ENCODE measurements around the gene RARRES1.

RARRES1 gene

GRCh38 chr3:158738653-158739052 is 6.4 kb upstream of the RARRES1 start:
- H3K9me3 Mint-ChIP-seq: no peaks in the 10 kb centered on the region
- no peaks in the 10 kb centered on the region for H3K27me3 Mint-ChIP-seq
- ATAC-seq (replicated peaks; ENCODE audit: extremely low read depth, poor library complexity, severe bottlenecking): no peak
- peaks cover 15% of the 10 kb centered on the region for H3K4me1 Mint-ChIP-seq
- H3K36me3 Mint-ChIP-seq (ENCODE audit: insufficient read depth): no peaks in the 10 kb centered on the region
- no peak for DNase-seq (ENCODE audit: low spot score in 2 of 2)
- H3K27ac Mint-ChIP-seq (ENCODE audit: low read depth): no peak overlapping the region
- no peak overlapping the region for H3K4me3 Mint-ChIP-seq

GRCh38 chr3:158737976-158738615 is 5.8 kb upstream of the RARRES1 start:
- H3K27me3 Mint-ChIP-seq: no peaks in the 10 kb centered on the region
- DNase-seq (ENCODE audit: low spot score in 2 of 2) (no peak), ATAC-seq (replicated peaks; ENCODE audit: extremely low read depth, poor library complexity, severe bottlenecking) (no peak)
- H3K36me3 Mint-ChIP-seq (ENCODE audit: insufficient read depth): no peaks in the 10 kb centered on the region
- no peak overlapping the region for H3K4me3 Mint-ChIP-seq
- H3K9me3 Mint-ChIP-seq: no peaks in the 10 kb centered on the region
- H3K27ac Mint-ChIP-seq (ENCODE audit: low read depth): no peak overlapping the region
- H3K4me1 Mint-ChIP-seq: peaks cover 15% of the 10 kb centered on the region

GRCh38 chr3:158737410-158737809 is 5.2 kb upstream of the RARRES1 start:
- Mint-ChIP-seq H3K4me1 (peaks cover 13% of the 10 kb centered on the region), H3K4me3 (no peak overlapping the region), H3K27me3 (no peaks in the 10 kb centered on the region), H3K27ac (ENCODE audit: low read depth) (no peak overlapping the region), H3K9me3 (no peaks in the 10 kb centered on the region), H3K36me3 (ENCODE audit: insufficient read depth) (no peaks in the 10 kb centered on the region)
- ATAC-seq (replicated peaks; ENCODE audit: extremely low read depth, poor library complexity, severe bottlenecking) (no peak), DNase-seq (ENCODE audit: low spot score in 2 of 2) (no peak)

GRCh38 chr3:158735296-158736033 is 3.2 kb upstream of the RARRES1 start:
- Mint-ChIP-seq H3K9me3 (no peaks in the 10 kb centered on the region), H3K4me1 (no peaks in the 10 kb centered on the region), H3K4me3 (no peak overlapping the region), H3K36me3 (ENCODE audit: insufficient read depth) (no peaks in the 10 kb centered on the region), H3K27ac (ENCODE audit: low read depth) (no peak overlapping the region), H3K27me3 (no peaks in the 10 kb centered on the region)
- DNase-seq (ENCODE audit: low spot score in 2 of 2) (no peak), ATAC-seq (replicated peaks; ENCODE audit: extremely low read depth, poor library complexity, severe bottlenecking) (no peak)

- ATAC-seq (replicated peaks; ENCODE audit: extremely low read depth, poor library complexity, severe bottlenecking) (no peak), DNase-seq (ENCODE audit: low spot score in 2 of 2) (no peak)
- Mint-ChIP-seq H3K27ac (ENCODE audit: low read depth) (no peak overlapping the region), H3K9me3 (no peaks in the 10 kb centered on the region), H3K4me1 (no peaks in the 10 kb centered on the region), H3K4me3 (peak overlapping the region; percentile 5), H3K27me3 (no peaks in the 10 kb centered on the region), H3K36me3 (ENCODE audit: insufficient read depth) (no peaks in the 10 kb centered on the region)
Measured at GRCh38 chr3:158733656-158734055, 1.4 kb upstream of the RARRES1 start.

GRCh38 chr3:158732856-158733200 is 571 bp upstream of the RARRES1 start:
- Mint-ChIP-seq H3K27me3 (no peaks in the 10 kb centered on the region), H3K9me3 (no peaks in the 10 kb centered on the region), H3K27ac (ENCODE audit: low read depth) (no peak overlapping the region), H3K4me1 (peaks cover 5% of the 10 kb centered on the region), H3K4me3 (peak overlapping the region; percentile 47), H3K36me3 (ENCODE audit: insufficient read depth) (no peaks in the 10 kb centered on the region)
- no peak for ATAC-seq (replicated peaks; ENCODE audit: extremely low read depth, poor library complexity, severe bottlenecking)
- no peak for DNase-seq (ENCODE audit: low spot score in 2 of 2)

- H3K4me3 Mint-ChIP-seq: peak overlapping the region; percentile 47
- H3K36me3 Mint-ChIP-seq (ENCODE audit: insufficient read depth): peaks cover 2% of the 10 kb centered on the region
- DNase-seq (ENCODE audit: low spot score in 2 of 2) (no peak), ATAC-seq (replicated peaks; ENCODE audit: extremely low read depth, poor library complexity, severe bottlenecking) (no peak)
- H3K27me3 Mint-ChIP-seq: no peaks in the 10 kb centered on the region
- H3K4me1 Mint-ChIP-seq: peaks cover 14% of the 10 kb centered on the region
- H3K9me3 Mint-ChIP-seq: no peaks in the 10 kb centered on the region
- H3K27ac Mint-ChIP-seq (ENCODE audit: low read depth): no peak overlapping the region
Measured at GRCh38 chr3:158731486-158731885, 771 bp downstream of the RARRES1 start.

GRCh38 chr3:158728851-158729250 is 3.4 kb downstream of the RARRES1 start:
- Mint-ChIP-seq H3K4me1 (peaks cover 14% of the 10 kb centered on the region), H3K4me3 (no peak overlapping the region), H3K36me3 (ENCODE audit: insufficient read depth) (peaks cover 2% of the 10 kb centered on the region), H3K9me3 (no peaks in the 10 kb centered on the region), H3K27ac (ENCODE audit: low read depth) (no peak overlapping the region), H3K27me3 (no peaks in the 10 kb centered on the region)
- no peak for ATAC-seq (replicated peaks; ENCODE audit: extremely low read depth, poor library complexity, severe bottlenecking)
- no peak for DNase-seq (ENCODE audit: low spot score in 2 of 2)

GRCh38 chr3:158728061-158728377 is 4.2 kb downstream of the RARRES1 start:
- peaks cover 2% of the 10 kb centered on the region for H3K36me3 Mint-ChIP-seq (ENCODE audit: insufficient read depth)
- no peak for DNase-seq (ENCODE audit: low spot score in 2 of 2)
- H3K27me3 Mint-ChIP-seq: no peaks in the 10 kb centered on the region
- no peak overlapping the region for H3K27ac Mint-ChIP-seq (ENCODE audit: low read depth)
- no peak overlapping the region for H3K4me3 Mint-ChIP-seq
- no peak for ATAC-seq (replicated peaks; ENCODE audit: extremely low read depth, poor library complexity, severe bottlenecking)
- peaks cover 18% of the 10 kb centered on the region for H3K4me1 Mint-ChIP-seq
- H3K9me3 Mint-ChIP-seq: no peaks in the 10 kb centered on the region

GRCh38 chr3:158727206-158728060 is 4.8 kb downstream of the RARRES1 start:
- Mint-ChIP-seq H3K27me3 (no peaks in the 10 kb centered on the region), H3K27ac (ENCODE audit: low read depth) (peak overlapping the region; percentile 85), H3K36me3 (ENCODE audit: insufficient read depth) (peaks cover 2% of the 10 kb centered on the region), H3K4me3 (no peak overlapping the region), H3K9me3 (no peaks in the 10 kb centered on the region), H3K4me1 (peaks cover 23% of the 10 kb centered on the region)
- DNase-seq (ENCODE audit: low spot score in 2 of 2) (peak; percentile 22 to 23), ATAC-seq (replicated peaks; ENCODE audit: extremely low read depth, poor library complexity, severe bottlenecking) (peak; percentile 26)

- DNase-seq (ENCODE audit: low spot score in 2 of 2) (no peak), ATAC-seq (replicated peaks; ENCODE audit: extremely low read depth, poor library complexity, severe bottlenecking) (no peak)
- Mint-ChIP-seq H3K4me3 (no peak overlapping the region), H3K36me3 (ENCODE audit: insufficient read depth) (peaks cover 2% of the 10 kb centered on the region), H3K27ac (ENCODE audit: low read depth) (peak overlapping the region; percentile 9), H3K4me1 (peaks cover 36% of the 10 kb centered on the region), H3K9me3 (no peaks in the 10 kb centered on the region), H3K27me3 (no peaks in the 10 kb centered on the region)
Measured at GRCh38 chr3:158725348-158726011, 6.8 kb downstream of the RARRES1 start.

- H3K4me3 Mint-ChIP-seq: no peak overlapping the region
- DNase-seq (ENCODE audit: low spot score in 2 of 2) (no peak), ATAC-seq (replicated peaks; ENCODE audit: extremely low read depth, poor library complexity, severe bottlenecking) (no peak)
- H3K27me3 Mint-ChIP-seq: no peaks in the 10 kb centered on the region
- H3K36me3 Mint-ChIP-seq (ENCODE audit: insufficient read depth): peaks cover 2% of the 10 kb centered on the region
- peak overlapping the region; percentile 83 for H3K27ac Mint-ChIP-seq (ENCODE audit: low read depth)
- H3K4me1 Mint-ChIP-seq: peaks cover 36% of the 10 kb centered on the region
- no peaks in the 10 kb centered on the region for H3K9me3 Mint-ChIP-seq
Measured at GRCh38 chr3:158723991-158724390, 8.3 kb downstream of the RARRES1 start.
